ENCODE results near the gene CDHR3.

GRCh38 chr7:105952917-105953595, 10.0 kb upstream of the CDHR3 start:
- TF ChIP-seq, protein P1, sequence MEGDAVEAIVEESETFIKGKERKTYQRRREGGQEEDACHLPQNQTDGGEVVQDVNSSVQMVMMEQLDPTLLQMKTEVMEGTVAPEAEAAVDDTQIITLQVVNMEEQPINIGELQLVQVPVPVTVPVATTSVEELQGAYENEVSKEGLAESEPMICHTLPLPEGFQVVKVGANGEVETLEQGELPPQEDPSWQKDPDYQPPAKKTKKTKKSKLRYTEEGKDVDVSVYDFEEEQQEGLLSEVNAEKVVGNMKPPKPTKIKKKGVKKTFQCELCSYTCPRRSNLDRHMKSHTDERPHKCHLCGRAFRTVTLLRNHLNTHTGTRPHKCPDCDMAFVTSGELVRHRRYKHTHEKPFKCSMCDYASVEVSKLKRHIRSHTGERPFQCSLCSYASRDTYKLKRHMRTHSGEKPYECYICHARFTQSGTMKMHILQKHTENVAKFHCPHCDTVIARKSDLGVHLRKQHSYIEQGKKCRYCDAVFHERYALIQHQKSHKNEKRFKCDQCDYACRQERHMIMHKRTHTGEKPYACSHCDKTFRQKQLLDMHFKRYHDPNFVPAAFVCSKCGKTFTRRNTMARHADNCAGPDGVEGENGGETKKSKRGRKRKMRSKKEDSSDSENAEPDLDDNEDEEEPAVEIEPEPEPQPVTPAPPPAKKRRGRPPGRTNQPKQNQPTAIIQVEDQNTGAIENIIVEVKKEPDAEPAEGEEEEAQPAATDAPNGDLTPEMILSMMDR (IDR thresholded peaks at IDR 0.05) = no peak
- TF ChIP-seq POLR2AphosphoS5 (IDR thresholded peaks at IDR 0.05; ENCODE audit: low read depth, low read length) = no peak

Measured in Panc1 (cell line).